Endothelial cell of umbilical vein (primary cell): ENCODE results near the gene NF1. TPM values are rescaled to one million over a fixed set of nuclear protein-coding genes. Genes with fewer than 3 reads are reported as not detected.

Experiments used
- BruUV-seq: library from RNA; stranded (reverse); fragments of 400-500 nt; replicated peaks from 2 replicates; lab custom pipeline; 2021; lab: Mats Ljungman, UMichigan
- CTCF ChIA-PET: fragments of 300-600, 350-600 bp; sonication (Branson Sonifier 250); formaldehyde crosslinking; loops from one replicate; lab custom pipeline; 2021; ENCODE audit warnings: antibody characterized with exemption, inconsistent platforms; lab: Charles Lee
- POLR2A ChIA-PET: fragments of 300-600, 350-600 bp; sonication (Branson Sonifier 250); formaldehyde crosslinking; loops from one replicate; lab custom pipeline; 2021; ENCODE audit warnings: antibody characterized with exemption, inconsistent platforms; lab: Charles Lee
- DNase-seq: peaks from one replicate; pipeline ENCODE4 v3.0.0-alpha.2; 2011; ENCODE audit warnings: low read depth, low spot score
- FAIRE-seq: peaks from 2 replicates; lab custom pipeline; 2011; peaks lifted over from hg19 to GRCh38; lab: Jason Lieb, UNC
- H2AFZ ChIP-seq: 2 replicates; pipeline ENCODE4 v1.6.0; 2012; ENCODE audit warnings: low read depth, low read length, control low read depth, inconsistent platforms
- H3K27ac ChIP-seq: 2 replicates; pipeline ENCODE4 v1.5.1; 2011; ENCODE audit warnings: low read depth, mild to moderate bottlenecking, control low read depth, low read length, moderate library complexity; ENCODE audit not compliant: insufficient read depth
- H3K27me3 ChIP-seq, 2 experiments: 2 replicates each; pipeline versions ENCODE4 v1.6.0 to v1.6.1; 2011; ENCODE audit warnings: low read length in 2 of 2, mixed read lengths in 1 of 2; ENCODE audit not compliant: control insufficient read depth in 2 of 2, insufficient read depth in 2 of 2
- H3K36me3 ChIP-seq, 2 experiments: 2 replicates in 1 of 2; 3 replicates in 1 of 2; pipeline ENCODE4 v1.5.1; 2011; ENCODE audit warnings: low read length in 2 of 2, mild to moderate bottlenecking in 1 of 2, moderate library complexity in 1 of 2; ENCODE audit not compliant: control insufficient read depth in 2 of 2, insufficient read depth in 2 of 2; ENCODE audit errors: extremely low read depth in 1 of 2
- H3K4me1 ChIP-seq: 3 replicates; pipeline ENCODE4 v1.5.1; 2011; ENCODE audit warnings: mild to moderate bottlenecking, low read length; ENCODE audit not compliant: control insufficient read depth, insufficient read depth; ENCODE audit errors: extremely low read depth
- H3K4me2 ChIP-seq: 2 replicates; pipeline ENCODE4 v1.6.1; 2011; ENCODE audit warnings: low read length, control low read depth, mixed read lengths; ENCODE audit not compliant: insufficient read depth
- H3K4me3 ChIP-seq, 3 experiments: fragments of 200-600 bp in 1 of 3; sonication (generic), shearing (Covaris generic) in 1 of 3; replicated peaks in 1 of 3; 2 replicates each; pipeline ENCODE4 v1.5.1; 2011 to 2016; ENCODE audit warnings: control low read depth in 3 of 3, low read length in 3 of 3, mild to moderate bottlenecking in 2 of 3, inconsistent platforms in 1 of 3, low read depth in 1 of 3, moderate library complexity in 1 of 3; ENCODE audit not compliant: insufficient read depth in 1 of 3
- H3K79me2 ChIP-seq: 2 replicates; pipeline ENCODE4 v1.6.0; 2012; ENCODE audit warnings: low read length, inconsistent platforms; ENCODE audit not compliant: control insufficient read depth, insufficient read depth
- H3K9ac ChIP-seq: replicated peaks from 2 replicates; pipeline ENCODE3; 2011; ENCODE audit warnings: low read length, control low read depth; ENCODE audit not compliant: insufficient read depth; ENCODE audit errors: extremely low read depth
- H3K9me1 ChIP-seq: replicated peaks from 3 replicates; pipeline ENCODE4 v1.6.0; 2011; ENCODE audit warnings: mild to moderate bottlenecking, low read length; ENCODE audit not compliant: control insufficient read depth, insufficient read depth; ENCODE audit errors: extremely low read depth
- H3K9me3 ChIP-seq: replicated peaks from 2 replicates; pipeline ENCODE4 v1.5.1; 2012; ENCODE audit warnings: low read length, inconsistent platforms; ENCODE audit not compliant: control insufficient read depth, insufficient read depth
- H4K20me1 ChIP-seq: replicated peaks from 2 replicates; pipeline ENCODE3; 2011; ENCODE audit warnings: mild to moderate bottlenecking, low read length; ENCODE audit not compliant: control insufficient read depth, insufficient read depth; ENCODE audit errors: extremely low read depth
- EZH2 ChIP-seq: IDR thresholded peaks from 2 replicates; pipeline ENCODE4 v1.6.1; 2012; ENCODE audit warnings: borderline replicate concordance, low read depth, mild to moderate bottlenecking, moderate library complexity, low read length, inconsistent platforms; ENCODE audit not compliant: severe bottlenecking
- FOS ChIP-seq: IDR thresholded peaks from 2 replicates; pipeline ENCODE4 v1.6.1; 2011; ENCODE audit warnings: mild to moderate bottlenecking, low read length, moderate library complexity, borderline replicate concordance; ENCODE audit not compliant: insufficient read depth
- GATA2 ChIP-seq: IDR thresholded peaks from 2 replicates; pipeline ENCODE4 v1.7.0; 2011; ENCODE audit warnings: low read depth, mild to moderate bottlenecking, moderate library complexity, mixed read lengths, low read length; ENCODE audit not compliant: insufficient read length, insufficient read depth
- JUN ChIP-seq: IDR thresholded peaks from 2 replicates; pipeline ENCODE4 v1.6.1; 2011; ENCODE audit warnings: borderline replicate concordance, low read depth; ENCODE audit not compliant: insufficient read length, insufficient read depth
- MYC ChIP-seq: IDR thresholded peaks from one replicate; pipeline ENCODE4 v1.6.1; 2011; ENCODE audit warnings: mild to moderate bottlenecking, low read depth, low read length
- POLR2A ChIP-seq: IDR thresholded peaks from 2 replicates; pipeline ENCODE4 v1.6.1; 2012; ENCODE audit warnings: low read depth, mild to moderate bottlenecking, control low read depth, low read length
- POLR2AphosphoS5 ChIP-seq: IDR thresholded peaks from 2 replicates; pipeline ENCODE4 v1.6.1; 2012; ENCODE audit warnings: low read depth, mild to moderate bottlenecking, control low read depth, low read length, moderate library complexity; ENCODE audit not compliant: insufficient read depth
- dilution Hi-C: fragments of 300-500 bp; cut with MboI; formaldehyde crosslinking; loops from one replicate; pipeline ENCODE4 v1.15.0; 2019; ENCODE audit warnings: low sequenced_read_pairs; ENCODE audit not compliant: extremely low pct_ligation_motif_present
- intact Hi-C: fragments of 100-400 bp; cut with micrococcal nuclease; formaldehyde crosslinking; loops from one replicate; pipeline ENCODE4 v1.10.0; 2022
- polyA plus RNA-seq, 4 experiments: library from polyadenylated mRNA; depleted of rRNA in 3 of 4; stranded (reverse) in 3 of 4; unstranded in 1 of 4; fragments of >200 nt; gene quantifications; 2 replicates each; pipeline versions ENCODE4 v1.2.1 to v1.2.3, GENCODE V29; 2011 to 2012; ENCODE audit warnings: missing spikeins in 1 of 4
- total RNA-seq: library from RNA; stranded (reverse); gene quantifications from 2 replicates; pipeline ENCODE4 v1.2.3, GENCODE V29; 2021
- TF ChIP-seq, protein P1 (sequence below): IDR thresholded peaks from 2 replicates; pipeline ENCODE4 v1.6.1; 2011; ENCODE audit not compliant: insufficient read depth, insufficient read length
- TF ChIP-seq, protein P2 (sequence below), 2 donors: IDR thresholded peaks; 1 replicate in 1 of 2; 2 replicates in 1 of 2; pipeline ENCODE4 v1.5.1; 2011; ENCODE audit warnings: low read length in 2 of 2, mild to moderate bottlenecking in 2 of 2, moderate library complexity in 2 of 2, control low read depth in 1 of 2, inconsistent platforms in 1 of 2, low read depth in 1 of 2; ENCODE audit not compliant: insufficient read depth in 1 of 2; ENCODE audit errors: extremely low read depth in 1 of 2

NF1 gene
- total and polyA plus RNA-seq, 2 donors (not counting 3 experiments of a cell fraction or from before 2014, with no cell fraction given), result 13.7 to 42.4 TPM

DNA sequence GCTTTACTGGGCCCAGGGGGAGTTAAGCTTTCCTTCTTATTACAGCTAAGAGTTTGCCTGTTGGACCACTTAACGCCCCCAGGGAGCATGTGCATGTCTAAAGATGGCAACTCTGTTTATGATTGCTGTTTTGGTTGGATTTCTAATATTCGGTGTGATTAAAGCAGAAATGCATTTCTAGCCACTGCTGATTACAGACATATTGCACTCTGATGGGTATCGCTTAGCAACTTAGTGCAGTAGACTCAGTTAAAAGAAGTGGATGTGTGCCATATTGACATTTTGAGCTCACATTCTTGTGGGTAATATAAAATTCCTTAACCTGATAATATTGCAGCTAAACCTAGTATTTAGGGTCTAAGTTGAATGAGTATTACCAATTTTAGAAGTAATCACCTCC is 4.2 kb downstream of the NF1 start:
- H3K27ac ChIP-seq, result no peak overlapping the region
- peaks cover 10% of the 10 kb centered on the region for H3K4me1 ChIP-seq
- no peaks in the 10 kb centered on the region for H3K27me3 ChIP-seq
- DNase-seq (no peak), FAIRE-seq (no peak)
- H3K36me3 ChIP-seq, result no peaks in the 10 kb centered on the region
- intact Hi-C loops, result loop anchor here (10.0 kb wide), 1 partner anchor 756 kb away; the partner anchor contains the start of gene COPRS
- no peaks in the 10 kb centered on the region for H3K9me1 ChIP-seq
- TF ChIP-seq, protein P1, sequence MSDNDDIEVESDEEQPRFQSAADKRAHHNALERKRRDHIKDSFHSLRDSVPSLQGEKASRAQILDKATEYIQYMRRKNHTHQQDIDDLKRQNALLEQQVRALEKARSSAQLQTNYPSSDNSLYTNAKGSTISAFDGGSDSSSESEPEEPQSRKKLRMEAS, result no peak
- no peak for TF ChIP-seq GATA2
- no peak for TF ChIP-seq MYC
- no peak for TF ChIP-seq EZH2
- no peak for TF ChIP-seq FOS
- TF ChIP-seq, protein P2, sequence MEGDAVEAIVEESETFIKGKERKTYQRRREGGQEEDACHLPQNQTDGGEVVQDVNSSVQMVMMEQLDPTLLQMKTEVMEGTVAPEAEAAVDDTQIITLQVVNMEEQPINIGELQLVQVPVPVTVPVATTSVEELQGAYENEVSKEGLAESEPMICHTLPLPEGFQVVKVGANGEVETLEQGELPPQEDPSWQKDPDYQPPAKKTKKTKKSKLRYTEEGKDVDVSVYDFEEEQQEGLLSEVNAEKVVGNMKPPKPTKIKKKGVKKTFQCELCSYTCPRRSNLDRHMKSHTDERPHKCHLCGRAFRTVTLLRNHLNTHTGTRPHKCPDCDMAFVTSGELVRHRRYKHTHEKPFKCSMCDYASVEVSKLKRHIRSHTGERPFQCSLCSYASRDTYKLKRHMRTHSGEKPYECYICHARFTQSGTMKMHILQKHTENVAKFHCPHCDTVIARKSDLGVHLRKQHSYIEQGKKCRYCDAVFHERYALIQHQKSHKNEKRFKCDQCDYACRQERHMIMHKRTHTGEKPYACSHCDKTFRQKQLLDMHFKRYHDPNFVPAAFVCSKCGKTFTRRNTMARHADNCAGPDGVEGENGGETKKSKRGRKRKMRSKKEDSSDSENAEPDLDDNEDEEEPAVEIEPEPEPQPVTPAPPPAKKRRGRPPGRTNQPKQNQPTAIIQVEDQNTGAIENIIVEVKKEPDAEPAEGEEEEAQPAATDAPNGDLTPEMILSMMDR (IDR thresholded peaks at IDR 0.05; ENCODE audit: extremely low read depth in 1 of 2, insufficient read depth in 1 of 2, low read depth in 1 of 2, low read length in 2 of 2), result no peak
- no peak for TF ChIP-seq POLR2A
- TF ChIP-seq JUN, result no peak
- no peak for TF ChIP-seq POLR2AphosphoS5
- no peak overlapping the region for H3K9ac ChIP-seq
- no peak overlapping the region for H3K4me3 ChIP-seq
- peaks cover 64% of the 10 kb centered on the region for H3K79me2 ChIP-seq
- ChIA-PET CTCF (interaction anchor here (0.7 kb wide), 1 partner anchor 273 kb away, joined by 3 read pairs; no protein-coding TSS in a partner anchor), POLR2A (no interaction called here)
- H2AFZ ChIP-seq, result no peak overlapping the region
- dilution Hi-C loops, result no loop called here
- H3K4me2 ChIP-seq, result no peak overlapping the region
- BruUV-seq, result no TSS peak
- peaks cover 2% of the 10 kb centered on the region for H4K20me1 ChIP-seq
- no peaks in the 10 kb centered on the region for H3K9me3 ChIP-seq
